Measurements from ENCODE around the gene TRDMT1.

Gene TRDMT1

DNA sequence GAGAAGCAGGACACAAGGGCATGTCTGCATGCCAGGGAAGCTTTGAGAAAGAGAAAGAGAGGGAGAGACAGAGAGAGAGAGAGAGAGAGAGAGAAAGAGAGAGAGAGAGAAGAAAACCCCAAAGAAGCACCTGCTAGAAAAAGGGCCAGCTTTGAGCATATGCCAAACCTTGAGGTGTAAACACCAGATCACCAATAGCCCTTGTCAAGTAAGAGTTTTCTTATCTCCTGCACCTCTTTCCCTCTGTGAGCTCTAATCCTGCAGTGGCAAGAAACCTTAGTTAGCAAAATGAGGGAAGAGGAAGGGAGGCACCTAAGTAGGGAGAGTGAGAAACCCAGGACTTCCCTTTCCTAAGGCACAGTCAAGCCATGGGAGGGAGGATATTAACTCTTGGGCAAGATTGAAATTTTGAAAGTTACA lies 11.3 kb upstream of the TRDMT1 start:
- no peak overlapping the region for H3K4me3 ChIP-seq (ENCODE audit: low read depth, low read length)

- H3K4me3 ChIP-seq (ENCODE audit: low read depth, low read length): no peak overlapping the region
Measured at GRCh38 chr10:17210361-17210760, 8.9 kb upstream of the TRDMT1 start.

GRCh38 chr10:17209881-17210280 lies 8.4 kb upstream of the TRDMT1 start:
- H3K4me3 ChIP-seq (ENCODE audit: low read depth, low read length): no peak overlapping the region

GRCh38 chr10:17209302-17209701 lies 7.8 kb upstream of the TRDMT1 start:
- H3K4me3 ChIP-seq (ENCODE audit: low read depth, low read length): no peak overlapping the region

GRCh38 chr10:17208476-17208875 lies 7.0 kb upstream of the TRDMT1 start:
- no peak overlapping the region for H3K4me3 ChIP-seq (ENCODE audit: low read depth, low read length)

DNA sequence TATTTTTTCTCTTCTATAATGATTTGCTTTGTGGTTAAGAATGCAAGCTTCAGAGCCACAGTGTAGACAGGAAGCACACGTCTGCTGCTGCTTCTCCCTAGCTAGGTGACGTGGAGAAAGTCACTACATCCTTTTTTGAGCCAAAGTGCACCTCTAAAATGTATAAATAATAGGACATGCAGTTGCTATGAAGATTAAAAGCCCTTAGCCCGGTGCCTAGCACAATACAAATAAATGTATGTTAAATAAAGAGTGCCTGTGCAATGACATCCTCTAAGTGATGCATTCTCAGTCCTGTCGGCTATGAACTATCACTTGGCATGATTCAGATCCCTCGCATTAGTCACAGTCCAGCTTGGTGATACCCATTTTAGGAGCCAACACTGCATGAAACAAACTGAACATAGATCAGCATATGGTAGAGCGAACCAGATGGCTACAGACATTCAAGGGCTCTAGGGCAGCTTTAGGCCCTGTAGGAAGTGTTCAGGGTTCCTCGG lies 4.8 kb upstream of the TRDMT1 start:
- no peak overlapping the region for H3K4me3 ChIP-seq (ENCODE audit: low read depth, low read length)

DNA sequence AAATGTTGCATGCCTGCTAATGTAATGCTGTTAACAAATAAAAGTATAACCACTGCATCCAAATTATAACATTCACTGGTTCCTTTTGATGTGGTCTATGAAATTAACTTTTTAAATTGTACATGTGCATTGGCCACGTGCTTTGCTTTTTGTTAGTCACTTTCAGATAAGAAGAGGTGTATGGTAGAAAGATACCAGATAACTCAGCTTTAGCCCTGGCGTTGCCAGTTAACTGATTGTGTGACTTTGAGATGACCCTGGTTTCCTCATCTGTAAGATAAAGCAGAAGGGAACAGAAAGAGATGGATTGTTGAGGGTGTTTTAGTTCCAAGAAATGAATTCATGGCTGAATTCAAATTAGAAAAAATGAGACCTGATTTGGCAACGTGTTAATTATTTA lies 1.9 kb upstream of the TRDMT1 start:
- H3K4me3 ChIP-seq (ENCODE audit: low read depth, low read length): no peak overlapping the region

DNA sequence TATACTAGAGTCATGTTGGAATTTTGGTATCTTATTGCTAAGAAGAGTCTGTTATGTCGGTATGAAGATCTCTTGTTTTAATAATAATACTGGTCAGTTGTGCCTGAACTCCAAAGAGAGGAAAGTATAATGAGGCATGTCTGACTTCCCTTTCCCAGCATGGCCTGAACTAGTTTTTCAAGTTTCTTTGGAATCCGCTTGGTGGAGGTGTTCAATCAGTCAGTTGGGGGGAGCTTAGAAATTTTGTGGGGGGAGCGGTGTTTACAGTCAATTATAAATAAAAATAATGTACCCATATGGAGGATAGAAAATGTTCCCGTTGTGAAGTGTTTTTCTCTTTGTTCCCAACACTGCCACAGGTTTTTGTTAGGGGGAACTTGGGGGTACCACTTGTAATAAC lies 1.5 kb upstream of the TRDMT1 start:
- no peak overlapping the region for H3K4me3 ChIP-seq (ENCODE audit: low read depth, low read length)

- H3K4me3 ChIP-seq (ENCODE audit: low read depth, low read length): no peak overlapping the region
Measured at GRCh38 chr10:17202506-17202905, 1.0 kb upstream of the TRDMT1 start.

GRCh38 chr10:17201794-17202116 lies 283 bp upstream of the TRDMT1 start:
- H3K4me3 ChIP-seq (ENCODE audit: low read depth, low read length): peak overlapping the region; percentile 70

DNA sequence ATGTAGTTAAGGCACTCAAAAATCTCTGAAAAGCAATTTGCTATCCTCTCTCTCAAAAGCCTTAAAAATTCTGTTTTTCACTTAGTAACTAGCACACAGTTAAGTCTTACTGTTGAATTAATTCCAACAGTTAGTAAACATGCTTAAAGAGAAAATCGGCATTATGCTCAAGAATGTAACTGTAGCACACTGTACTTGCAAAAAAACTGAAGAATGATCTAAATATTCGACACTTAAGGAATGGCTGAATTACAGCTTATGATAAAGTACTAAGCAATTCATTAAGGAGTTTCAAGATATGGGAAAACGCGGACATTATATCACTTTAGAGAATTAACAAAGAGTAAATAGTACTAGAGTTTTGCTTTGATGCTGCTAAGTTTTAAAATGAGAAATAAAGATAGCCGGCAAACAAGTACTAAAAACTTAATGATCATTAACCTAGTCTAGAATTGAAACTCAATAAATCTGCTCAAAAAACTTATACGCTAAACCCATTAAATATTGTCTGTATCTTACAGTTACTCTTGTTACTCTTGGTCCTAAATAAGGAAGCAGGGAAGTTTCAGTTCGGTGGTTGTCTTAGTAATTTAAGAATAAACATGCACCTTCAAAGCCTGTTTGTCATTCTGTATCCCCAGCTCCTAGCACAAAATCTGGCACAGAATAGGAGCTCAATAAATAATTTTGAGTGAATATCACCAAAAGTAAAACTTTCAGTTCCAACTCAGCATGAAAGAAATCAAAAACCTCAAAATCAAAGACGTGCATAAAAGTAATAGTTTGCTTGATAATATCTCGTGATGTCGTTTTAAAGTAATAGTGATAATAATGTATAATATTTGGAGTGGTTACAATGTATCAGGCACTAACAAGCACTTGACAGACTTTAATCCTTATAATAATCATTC lies 1.2 kb downstream of the TRDMT1 start:
- H3K4me3 ChIP-seq (ENCODE audit: low read depth, low read length): peak overlapping the region; percentile 70

- no peak overlapping the region for H3K4me3 ChIP-seq (ENCODE audit: low read depth, low read length)
Measured at GRCh38 chr10:17199351-17199804, 2.1 kb downstream of the TRDMT1 start.

GRCh38 chr10:17196573-17196972 lies 4.9 kb downstream of the TRDMT1 start:
- H3K4me3 ChIP-seq (ENCODE audit: low read depth, low read length): no peak overlapping the region

DNA sequence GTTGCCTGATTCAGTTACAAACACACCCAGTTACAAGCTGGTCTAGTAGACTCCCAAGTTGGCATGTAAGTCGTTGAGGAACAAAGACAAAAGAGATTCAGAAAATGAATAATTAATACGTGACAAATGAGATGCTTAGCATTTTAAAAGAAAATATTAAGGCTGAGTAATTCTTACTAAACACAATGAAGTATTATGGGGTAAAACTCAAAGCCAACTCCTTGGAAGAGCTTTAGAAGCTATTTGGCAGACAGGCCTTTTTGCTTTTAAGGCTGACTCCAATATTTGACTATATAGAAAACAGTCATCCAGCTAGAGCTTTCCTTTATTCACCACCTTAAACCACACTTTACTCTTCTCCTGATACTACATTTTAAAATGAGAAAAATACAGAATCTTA lies 5.4 kb downstream of the TRDMT1 start:
- H3K4me3 ChIP-seq (ENCODE audit: low read depth, low read length): no peak overlapping the region

DNA sequence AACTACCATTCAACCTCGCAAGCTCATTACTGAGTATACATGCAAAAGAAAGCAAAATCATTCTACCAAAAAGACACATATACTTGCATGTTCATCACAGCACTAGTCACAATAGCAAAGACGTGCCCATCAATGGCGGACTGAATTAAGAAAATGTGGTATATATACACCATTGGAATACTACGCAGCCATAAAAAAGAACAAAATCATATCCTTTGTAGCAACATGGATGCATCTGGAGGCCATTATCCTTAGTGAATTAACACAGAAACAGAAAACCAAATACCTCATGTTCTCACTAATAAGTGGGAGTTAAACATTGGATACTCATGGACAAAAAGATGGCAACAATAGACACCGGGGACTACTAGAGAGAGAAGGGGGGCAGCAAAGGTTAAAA lies 6.4 kb downstream of the TRDMT1 start:
- no peak overlapping the region for H3K4me3 ChIP-seq (ENCODE audit: low read depth, low read length)

GRCh38 chr10:17190602-17191001 lies 10.9 kb downstream of the TRDMT1 start:
- H3K4me3 ChIP-seq (ENCODE audit: low read depth, low read length): no peak overlapping the region

- H3K4me3 ChIP-seq (ENCODE audit: low read depth, low read length): no peak overlapping the region
Measured at GRCh38 chr10:17188644-17189172, 12.8 kb downstream of the TRDMT1 start.

- H3K4me3 ChIP-seq (ENCODE audit: low read depth, low read length): no peak overlapping the region
Measured at GRCh38 chr10:17185873-17186272, 15.6 kb downstream of the TRDMT1 start.

DNA sequence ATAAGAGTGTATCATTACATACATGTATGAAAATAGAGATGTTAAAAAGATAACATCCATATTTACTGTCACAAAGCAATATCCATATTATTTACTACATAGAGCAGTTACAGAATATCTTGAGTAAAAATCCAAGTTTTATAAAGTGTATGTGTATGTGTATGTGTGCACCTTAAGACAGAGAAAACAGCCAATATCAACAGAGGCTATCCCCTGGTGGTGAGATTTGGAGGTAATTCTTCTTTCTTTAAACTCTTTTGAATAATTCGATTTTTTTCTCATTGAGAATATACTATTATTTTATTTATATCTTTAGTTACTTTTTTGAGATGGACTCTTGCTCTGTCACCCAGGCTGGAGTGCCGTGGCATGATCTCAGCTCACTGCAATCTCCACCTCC lies 18.4 kb downstream of the TRDMT1 start:
- H3K4me3 ChIP-seq (ENCODE audit: low read depth, low read length): no peak overlapping the region

DNA sequence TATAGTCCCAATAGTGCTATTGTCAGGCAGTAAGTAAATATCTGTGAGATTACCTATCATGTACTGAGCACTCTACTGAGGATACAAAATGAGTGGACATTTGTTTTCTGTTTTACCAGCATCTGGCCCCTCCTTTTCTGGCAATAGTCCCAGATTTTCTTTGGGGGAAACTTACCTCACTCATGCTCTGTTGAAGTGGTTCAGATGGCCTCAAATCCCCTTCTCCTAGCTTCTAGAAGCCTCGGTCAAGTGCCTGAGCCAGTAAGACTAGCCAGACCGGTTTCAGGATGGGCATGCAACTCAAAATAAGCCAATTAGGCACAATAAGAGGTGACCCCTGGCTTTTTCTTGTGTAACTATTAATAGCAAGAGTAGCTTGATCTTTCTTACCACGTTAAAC lies 19.7 kb downstream of the TRDMT1 start:
- no peak overlapping the region for H3K4me3 ChIP-seq (ENCODE audit: low read depth, low read length)

- H3K4me3 ChIP-seq (ENCODE audit: low read depth, low read length): no peak overlapping the region
Measured at GRCh38 chr10:17181110-17181509, 20.4 kb downstream of the TRDMT1 start.

GRCh38 chr10:17179002-17179401 lies 22.5 kb downstream of the TRDMT1 start:
- no peak overlapping the region for H3K4me3 ChIP-seq (ENCODE audit: low read depth, low read length)
